A673 (cell line): ENCODE results near the gene LRRC32.

Source experiments
- EZH2 ChIP-seq: fragments of 200-600 bp; sonication (generic); IDR thresholded peaks from 2 replicates; pipeline ENCODE4 v1.6.1; 2017; ENCODE audit warnings: borderline replicate concordance, low read depth, mild to moderate bottlenecking, mixed read lengths, antibody characterized with exemption, low read length; ENCODE audit not compliant: poor library complexity, severe bottlenecking
- TF ChIP-seq, protein P1 (sequence below): fragments of 300-800, 200-600 bp; sonication (generic); conservative IDR thresholded peaks from 2 replicates; pipeline ENCODE4 v1.5.1; 2017; ENCODE audit warnings: low read depth, mild to moderate bottlenecking, antibody characterized with exemption, low read length, moderate library complexity, mixed read lengths

DNA sequence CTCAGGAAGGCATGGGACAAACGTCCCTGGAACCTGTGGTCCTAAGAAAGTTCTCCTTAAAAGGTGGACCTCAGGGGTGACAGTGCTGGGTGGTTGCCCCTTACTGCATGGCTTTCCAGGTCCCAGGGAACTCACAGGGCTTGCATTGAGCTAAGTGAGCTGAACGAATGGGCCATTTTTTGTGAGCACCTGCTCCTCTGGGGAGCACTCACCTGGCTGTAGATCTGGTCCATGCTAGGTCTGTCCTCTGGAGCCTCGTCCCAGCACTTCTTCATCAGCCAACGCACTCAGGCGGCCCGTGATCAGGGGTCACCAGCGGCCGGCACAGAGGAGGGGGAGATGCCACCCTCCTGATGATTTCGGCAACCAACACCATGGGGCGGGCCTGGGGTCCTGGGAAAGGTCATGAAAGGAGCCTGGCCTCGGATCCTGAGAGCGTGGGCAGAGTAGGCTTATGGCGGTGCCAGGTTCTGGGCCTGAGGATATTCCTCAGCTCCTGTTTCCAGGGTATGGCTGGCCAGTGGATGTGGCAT lies 36.8 kb upstream of the LRRC32 start:
- TF ChIP-seq, protein P1, sequence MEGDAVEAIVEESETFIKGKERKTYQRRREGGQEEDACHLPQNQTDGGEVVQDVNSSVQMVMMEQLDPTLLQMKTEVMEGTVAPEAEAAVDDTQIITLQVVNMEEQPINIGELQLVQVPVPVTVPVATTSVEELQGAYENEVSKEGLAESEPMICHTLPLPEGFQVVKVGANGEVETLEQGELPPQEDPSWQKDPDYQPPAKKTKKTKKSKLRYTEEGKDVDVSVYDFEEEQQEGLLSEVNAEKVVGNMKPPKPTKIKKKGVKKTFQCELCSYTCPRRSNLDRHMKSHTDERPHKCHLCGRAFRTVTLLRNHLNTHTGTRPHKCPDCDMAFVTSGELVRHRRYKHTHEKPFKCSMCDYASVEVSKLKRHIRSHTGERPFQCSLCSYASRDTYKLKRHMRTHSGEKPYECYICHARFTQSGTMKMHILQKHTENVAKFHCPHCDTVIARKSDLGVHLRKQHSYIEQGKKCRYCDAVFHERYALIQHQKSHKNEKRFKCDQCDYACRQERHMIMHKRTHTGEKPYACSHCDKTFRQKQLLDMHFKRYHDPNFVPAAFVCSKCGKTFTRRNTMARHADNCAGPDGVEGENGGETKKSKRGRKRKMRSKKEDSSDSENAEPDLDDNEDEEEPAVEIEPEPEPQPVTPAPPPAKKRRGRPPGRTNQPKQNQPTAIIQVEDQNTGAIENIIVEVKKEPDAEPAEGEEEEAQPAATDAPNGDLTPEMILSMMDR: no peak
- TF ChIP-seq EZH2: no peak
